ENCODE measurements around the gene FLYWCH1. TPM values are rescaled to one million over a fixed set of nuclear protein-coding genes. Genes with fewer than 3 reads are reported as not detected.

The FLYWCH1 gene
- total and polyA plus RNA-seq, 10 of the 15 experiments (the other 5 are each of a cell fraction or from before 2014, with no cell fraction given), result 0.47 to 33.8 (median 11.2) TPM

GRCh38 chr16:2985893-2986355 lies 74.2 kb downstream of the FLYWCH1 start:
- H3K4me3 ChIP-seq, result no peak overlapping the region
- no peak for DNase-seq (ENCODE audit: low read depth, low spot score)
- RAD21 ChIA-PET (ENCODE audit: unreplicated experiment), result no interaction called here
- CTCF ChIA-PET, result interaction anchor here (1.0 kb wide), 1 partner anchor 59 kb away, joined by 3 read pairs; no protein-coding TSS in a partner anchor
- BruUV-seq (replicated peaks), result no TSS peak
- intact Hi-C loops (cut with micrococcal nuclease; ENCODE audit: unreplicated experiment) (no loop called here), in situ Hi-C loops (cut with MboI) (no loop called here)
- no peak overlapping the region for H3K4me2 ChIP-seq (ENCODE audit: control insufficient read depth, insufficient read depth)
- FAIRE-seq, result no peak
- POLR2A ChIA-PET, result no interaction called here
- no peaks in the 10 kb centered on the region for H3K9me3 ChIP-seq (replicated peaks; ENCODE audit: control insufficient read depth, insufficient read depth, low read length)
- SMC1A ChIA-PET (ENCODE audit: uncharacterized antibody, unreplicated experiment), result interaction anchor here (0.7 kb wide), 1 partner anchor 55 kb away, joined by 3 read pairs; no protein-coding TSS in a partner anchor
- H3K27ac ChIP-seq (ENCODE audit: control insufficient read depth, insufficient read depth), result no peak overlapping the region
- peaks cover 2 to 4% of the 10 kb centered on the region in 2 experiments; a peak in 1 of 4 replicates for H3K27me3 ChIP-seq (replicated peaks in 1 of 2; ENCODE audit: control insufficient read depth in 2 of 2, insufficient read depth in 2 of 2, low read length in 1 of 2)
- TF ChIP-seq IRF4 (IDR thresholded peaks at IDR 0.05; ENCODE audit: low read depth, low read length), result no peak
- no peak for TF ChIP-seq BRCA1 (IDR thresholded peaks at IDR 0.05; ENCODE audit: low read depth, low read length)
- no peak for TF ChIP-seq ATF2 (IDR thresholded peaks at IDR 0.05; ENCODE audit: low read length)
- no peaks in the 10 kb centered on the region for H3K79me2 ChIP-seq (ENCODE audit: control insufficient read depth, insufficient read depth, low read length)
- no peak overlapping the region for H3K9ac ChIP-seq (ENCODE audit: control insufficient read depth, insufficient read depth, low read length)
- no peak for ATAC-seq
- H3K4me1 ChIP-seq (ENCODE audit: control insufficient read depth, insufficient read depth, low read length), result no peaks in the 10 kb centered on the region
- no peaks in the 10 kb centered on the region for H4K20me1 ChIP-seq (ENCODE audit: control insufficient read depth, insufficient read depth)
- H3K36me3 ChIP-seq (ENCODE audit: control insufficient read depth in 2 of 2, insufficient read depth in 2 of 2, low read length in 1 of 2), result no peaks in the 10 kb centered on the region
- H2AFZ ChIP-seq (ENCODE audit: control insufficient read depth, low read depth, low read length), result no peak overlapping the region
- 30% methylated on average over 14 of the region's 15 CpGs for WGBS (ENCODE audit: insufficient coverage, insufficient replicate concordance, low lambda C conversion rate, missing lambda C conversion rate)

DNA sequence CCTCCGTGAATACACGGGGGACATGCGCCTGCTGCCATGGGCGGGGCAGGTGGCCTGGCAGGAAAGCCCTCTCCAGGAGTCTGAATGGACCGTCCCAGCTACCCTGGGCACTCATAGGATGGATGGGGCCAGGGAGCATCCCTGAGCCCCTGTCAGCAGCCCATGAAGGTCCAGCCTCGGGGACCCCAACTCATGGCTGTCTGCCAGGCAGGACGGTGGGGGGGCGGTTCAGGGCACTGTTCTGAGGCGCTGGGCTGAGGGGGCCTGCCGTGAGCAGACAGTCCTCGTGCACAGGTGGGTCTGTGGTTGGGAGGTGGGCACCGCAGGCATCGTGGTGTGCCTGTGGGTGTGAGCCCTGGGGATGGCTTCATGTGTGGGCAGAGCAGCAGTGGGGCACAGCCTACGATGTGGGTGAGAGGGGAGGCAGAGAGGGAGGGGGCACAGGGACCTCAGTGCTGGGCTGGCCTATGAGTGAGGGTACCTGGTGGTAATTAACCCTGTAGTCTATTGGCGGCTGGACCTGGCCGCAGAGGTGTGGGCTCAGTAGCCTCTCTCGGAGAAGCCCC lies 75.0 kb downstream of the FLYWCH1 start:
- TF ChIP-seq SMARCA5 (IDR thresholded peaks at IDR 0.05) (no peak), RUNX3 (IDR thresholded peaks at IDR 0.05; ENCODE audit: low read length) (no peak), HSF1 (IDR thresholded peaks at IDR 0.05; ENCODE audit: low read depth, low read length) (no peak), E2F4 (IDR thresholded peaks at IDR 0.05; ENCODE audit: low read depth, low read length) (no peak), CBFB (IDR thresholded peaks at IDR 0.05; ENCODE audit: low read depth) (no peak), EZH2 (IDR thresholded peaks at IDR 0.05; ENCODE audit: borderline replicate concordance, control insufficient read depth, low read depth, low read length) (no peak)
- no peaks in the 10 kb centered on the region for H3K9me3 ChIP-seq (replicated peaks; ENCODE audit: control insufficient read depth, insufficient read depth, low read length)
- SMC1A ChIA-PET (ENCODE audit: uncharacterized antibody, unreplicated experiment), result no interaction called here
- in situ Hi-C loops (cut with MboI) (no loop called here), intact Hi-C loops (cut with micrococcal nuclease; ENCODE audit: unreplicated experiment) (no loop called here)
- ATAC-seq, result no peak
- BruUV-seq (replicated peaks), result no TSS peak
- H3K36me3 ChIP-seq (ENCODE audit: control insufficient read depth in 2 of 2, insufficient read depth in 2 of 2, low read length in 1 of 2), result no peaks in the 10 kb centered on the region
- 29% methylated on average over 17 of the region's 17 CpGs for WGBS (ENCODE audit: insufficient coverage, insufficient replicate concordance, low lambda C conversion rate, missing lambda C conversion rate)
- H2AFZ ChIP-seq (ENCODE audit: control insufficient read depth, low read depth, low read length), result no peak overlapping the region
- CTCF ChIA-PET, result interaction anchor here (1.0 kb wide), 1 partner anchor 60 kb away, joined by 3 read pairs; no protein-coding TSS in a partner anchor
- H3K79me2 ChIP-seq (ENCODE audit: control insufficient read depth, insufficient read depth, low read length), result no peaks in the 10 kb centered on the region
- H3K9ac ChIP-seq (ENCODE audit: control insufficient read depth, insufficient read depth, low read length), result no peak overlapping the region
- RAD21 ChIA-PET (ENCODE audit: unreplicated experiment), result no interaction called here
- H3K4me3 ChIP-seq, result no peak overlapping the region
- peaks cover 2 to 4% of the 10 kb centered on the region in 2 experiments; a peak in 1 of 4 replicates for H3K27me3 ChIP-seq (replicated peaks in 1 of 2; ENCODE audit: control insufficient read depth in 2 of 2, insufficient read depth in 2 of 2, low read length in 1 of 2)
- FAIRE-seq, result no peak
- DNase-seq (ENCODE audit: low read depth, low spot score), result no peak
- no peak overlapping the region for H3K4me2 ChIP-seq (ENCODE audit: control insufficient read depth, insufficient read depth)
- POLR2A ChIA-PET, result no interaction called here
- no peaks in the 10 kb centered on the region for H3K4me1 ChIP-seq (ENCODE audit: control insufficient read depth, insufficient read depth, low read length)
- no peak overlapping the region for H3K27ac ChIP-seq (ENCODE audit: control insufficient read depth, insufficient read depth)
- no peaks in the 10 kb centered on the region for H4K20me1 ChIP-seq (ENCODE audit: control insufficient read depth, insufficient read depth)
